GM23338 (cell line): Measurements from ENCODE around the gene CD53.

Source experiments
- CREB1 ChIP-seq: fragments of 250-450 bp; sonication (Bioruptor Pico); IDR thresholded peaks from 2 replicates; pipeline ENCODE4 v1.5.0; 2020; ENCODE audit warnings: low read depth, mild to moderate bottlenecking, moderate library complexity
- CTCF ChIP-seq, 2 experiments: fragments of 200-600 bp in 1 of 2; sonication (generic) in 1 of 2; conservative IDR thresholded peaks; 2 replicates each; pipeline versions ENCODE4 v1.5.1 to v1.6.1; 2016 to 2017; ENCODE audit warnings: antibody characterized with exemption in 2 of 2, low read depth in 2 of 2, mild to moderate bottlenecking in 2 of 2, moderate library complexity in 1 of 2
- ETS1 ChIP-seq: IDR thresholded peaks from 2 replicates; pipeline ENCODE4 v1.6.1; 2016; ENCODE audit warnings: antibody characterized with exemption
- EZH2 ChIP-seq: fragments of 200-600 bp; sonication (generic); IDR thresholded peaks from one replicate; pipeline ENCODE4 v1.8.0; 2017; ENCODE audit warnings: antibody characterized with exemption, mild to moderate bottlenecking, low read depth; ENCODE audit not compliant: unreplicated experiment
- EZH2phosphoT487 ChIP-seq: fragments of 200-600 bp; sonication (generic); IDR thresholded peaks from one replicate; pipeline ENCODE4 v1.8.1; 2018; ENCODE audit warnings: antibody characterized with exemption; ENCODE audit not compliant: unreplicated experiment
- POLR2AphosphoS5 ChIP-seq: IDR thresholded peaks from 2 replicates; pipeline ENCODE4 v1.6.1; 2016; ENCODE audit warnings: antibody characterized with exemption, low read depth
- REST ChIP-seq: IDR thresholded peaks from one replicate; pipeline ENCODE4 v1.6.1; 2018; ENCODE audit warnings: antibody characterized with exemption; ENCODE audit not compliant: unreplicated experiment
- STAT1 ChIP-seq: IDR thresholded peaks from one replicate; pipeline ENCODE4 v1.6.1; 2016; ENCODE audit warnings: antibody characterized with exemption; ENCODE audit not compliant: unreplicated experiment
- ZNF331 ChIP-seq: fragments of 250-450 bp; sonication (Bioruptor Pico); IDR thresholded peaks from 2 replicates; pipeline ENCODE4 v1.5.0; 2020; ENCODE audit warnings: low read depth, mild to moderate bottlenecking, moderate library complexity

GRCh38 chr1:110870721-110871388, 2.1 kb upstream of the CD53 start:
- TF ChIP-seq ZNF331 (CRISPR knock-in tag) (no peak), POLR2AphosphoS5 (no peak), EZH2phosphoT487 (no peak), CTCF (conservative IDR thresholded peaks at IDR 0.05; ENCODE audit: low read depth in 2 of 2) (no peak), EZH2 (no peak), REST (no peak), CREB1 (CRISPR knock-in tag) (no peak), STAT1 (no peak), ETS1 (no peak)
